IMR-90 (cell line): Measurements from ENCODE around the gene RPS15.

ENCODE experiments used
- CEBPB ChIP-seq: IDR thresholded peaks from 2 replicates; pipeline ENCODE4 v1.6.1; 2012; ENCODE audit warnings: low read depth, low read length, improper control_type of control experiment
- CTCF ChIP-seq: conservative IDR thresholded peaks from 2 replicates; pipeline ENCODE4 v1.5.1; 2012; ENCODE audit warnings: mild to moderate bottlenecking, low read depth, low read length, improper control_type of control experiment
- ELK1 ChIP-seq: fragments of 150-350 bp; IDR thresholded peaks from 2 replicates; pipeline ENCODE4 v1.6.1; 2016; ENCODE audit warnings: low read depth, mild to moderate bottlenecking, low read length, moderate library complexity, borderline replicate concordance
- RFX5 ChIP-seq: IDR thresholded peaks from 2 replicates; pipeline ENCODE4 v1.8.0; 2012; ENCODE audit warnings: low read depth, mild to moderate bottlenecking, low read length, moderate library complexity
- USF2 ChIP-seq: fragments of 150-350 bp; IDR thresholded peaks from 2 replicates; pipeline ENCODE4 v1.6.1; 2017; ENCODE audit warnings: mild to moderate bottlenecking, antibody characterized with exemption, low read length, low read depth

- TF ChIP-seq CEBPB (no peak), USF2 (no peak), RFX5 (no peak), ELK1 (no peak), CTCF (no peak)
These were observed 34.3 kb downstream of the RPS15 start for GRCh38 chr19:1472231-1473084.
